Measurements from ENCODE around the gene SLC6A13. TPM values are rescaled to one million over a fixed set of nuclear protein-coding genes. Genes with fewer than 3 reads are reported as not detected.

Gene SLC6A13
- polyA plus RNA-seq, 1 donor from 2014 or later, result 1.4 TPM

DNA sequence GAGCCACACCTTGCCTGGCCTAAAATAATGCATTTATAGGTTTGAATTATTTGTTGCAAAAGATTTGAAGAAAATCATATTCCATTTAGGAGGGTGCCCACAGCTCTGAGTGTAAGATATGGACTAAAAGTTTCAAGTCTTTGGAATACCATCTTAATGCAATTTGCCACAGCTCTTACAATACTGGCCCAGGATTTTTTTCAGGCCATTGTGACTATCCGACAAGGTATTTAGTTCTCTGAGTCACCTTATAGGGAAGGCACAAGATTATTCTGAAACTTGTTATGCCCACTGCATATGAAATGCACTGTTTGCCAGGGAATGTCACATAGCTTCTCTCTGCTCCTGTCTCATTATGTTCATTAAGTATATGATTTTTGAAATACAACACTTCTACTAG lies 29.6 kb upstream of the SLC6A13 start:
- Histone ChIP-seq H2AFZ (ENCODE audit: low read depth, low read length) (no peak overlapping the region), H3K27me3 (ENCODE audit: insufficient read depth, low read depth, low read length) (no peaks in the 10 kb centered on the region), H4K20me1 (ENCODE audit: insufficient read depth) (no peaks in the 10 kb centered on the region), H3K79me2 (replicated peaks; ENCODE audit: insufficient read depth, low read length) (no peaks in the 10 kb centered on the region), H3K36me3 (ENCODE audit: insufficient read depth, low read length) (peaks cover 36% of the 10 kb centered on the region), H3K27ac (ENCODE audit: low read length) (no peak overlapping the region), H3K4me2 (ENCODE audit: low read length) (no peak overlapping the region), H3K9ac (ENCODE audit: low read length) (no peak overlapping the region), H3K4me3 (ENCODE audit: low read length) (no peak overlapping the region), H3K9me3 (ENCODE audit: low read length) (no peaks in the 10 kb centered on the region), H3F3A (ENCODE audit: insufficient read depth, low read length, poor library complexity, severe bottlenecking) (no peaks in the 10 kb centered on the region), H3K9me2 (ENCODE audit: insufficient read depth, low read length) (no peaks in the 10 kb centered on the region)
- TF ChIP-seq EZH2 (IDR thresholded peaks at IDR 0.05; ENCODE audit: borderline replicate concordance, insufficient read depth, low read length, poor library complexity, severe bottlenecking) (no peak), REST (IDR thresholded peaks at IDR 0.05; ENCODE audit: borderline replicate concordance) (no peak), RAD21 (conservative IDR thresholded peaks at IDR 0.05) (no peak), MXI1 (conservative IDR thresholded peaks at IDR 0.05; ENCODE audit: poor library complexity, severe bottlenecking) (no peak)

DNA sequence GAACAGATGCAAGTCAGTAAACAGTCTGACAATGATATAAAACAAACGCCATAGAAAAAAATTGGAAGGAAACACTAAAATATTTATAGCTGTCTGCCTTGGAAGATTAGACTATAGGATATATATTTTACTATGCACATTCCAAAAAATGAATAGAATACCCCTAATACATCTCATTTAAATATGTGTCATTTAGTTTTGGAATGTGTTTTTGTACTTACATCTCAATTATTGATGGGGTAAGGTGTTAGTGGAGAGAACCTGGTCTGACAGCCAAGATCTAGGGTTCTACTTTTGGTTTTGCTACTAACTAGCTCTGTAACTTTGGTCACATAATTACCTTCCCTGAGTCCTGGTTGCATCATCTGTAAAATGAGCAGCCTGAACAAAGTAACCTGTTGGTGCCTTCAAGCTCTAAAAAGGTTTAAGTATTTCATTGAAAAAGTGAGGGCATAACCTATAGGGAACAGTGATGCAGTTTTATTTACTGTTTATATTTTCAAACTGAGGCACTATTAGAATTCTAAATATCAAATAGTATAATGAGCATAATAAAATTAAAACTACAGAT lies 28.6 kb upstream of the SLC6A13 start:
- H3K27me3 ChIP-seq (ENCODE audit: insufficient read depth, low read depth, low read length), result no peaks in the 10 kb centered on the region
- H3K27ac ChIP-seq (ENCODE audit: low read length), result no peak overlapping the region
- H3K9ac ChIP-seq (ENCODE audit: low read length), result no peak overlapping the region
- TF ChIP-seq TAF1 (IDR thresholded peaks at IDR 0.05; ENCODE audit: low read depth), result no peak
- TF ChIP-seq EZH2 (IDR thresholded peaks at IDR 0.05; ENCODE audit: borderline replicate concordance, insufficient read depth, low read length, poor library complexity, severe bottlenecking), result no peak
- TF ChIP-seq POLR2AphosphoS5 (IDR thresholded peaks at IDR 0.05), result no peak
- TF ChIP-seq REST (IDR thresholded peaks at IDR 0.05; ENCODE audit: borderline replicate concordance), result no peak
- H3K4me3 ChIP-seq (ENCODE audit: low read length), result no peak overlapping the region
- no peaks in the 10 kb centered on the region for H3K9me3 ChIP-seq (ENCODE audit: low read length)
- H3K36me3 ChIP-seq (ENCODE audit: insufficient read depth, low read length), result peaks cover 37% of the 10 kb centered on the region
- H3K4me2 ChIP-seq (ENCODE audit: low read length), result no peak overlapping the region
- H3F3A ChIP-seq (ENCODE audit: insufficient read depth, low read length, poor library complexity, severe bottlenecking), result no peaks in the 10 kb centered on the region
- no peaks in the 10 kb centered on the region for H4K20me1 ChIP-seq (ENCODE audit: insufficient read depth)
- H2AFZ ChIP-seq (ENCODE audit: low read depth, low read length), result no peak overlapping the region
- no peaks in the 10 kb centered on the region for H3K79me2 ChIP-seq (replicated peaks; ENCODE audit: insufficient read depth, low read length)
- H3K9me2 ChIP-seq (ENCODE audit: insufficient read depth, low read length), result no peaks in the 10 kb centered on the region

DNA sequence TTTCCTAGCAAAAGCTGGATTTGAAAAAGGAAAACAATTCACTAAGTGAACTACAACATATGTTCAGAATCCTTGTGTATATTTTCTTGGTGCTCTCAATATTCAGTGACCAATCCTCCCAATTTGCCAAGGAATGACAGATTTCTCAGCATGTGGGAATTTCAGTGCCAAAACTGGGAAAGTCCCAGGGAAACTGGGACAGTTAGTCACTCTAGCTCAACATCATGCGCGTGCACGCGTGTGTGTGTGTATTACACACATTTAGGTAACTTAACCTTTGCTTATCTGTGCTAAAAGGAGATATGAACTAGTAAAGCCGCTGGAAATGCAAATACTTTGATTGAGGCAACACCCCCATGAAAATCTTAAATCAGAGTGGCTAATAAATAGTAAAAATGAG lies 26.1 kb upstream of the SLC6A13 start:
- Histone ChIP-seq H3K36me3 (ENCODE audit: insufficient read depth, low read length) (peaks cover 27% of the 10 kb centered on the region), H3K9ac (ENCODE audit: low read length) (no peak overlapping the region)
- TF ChIP-seq REST (IDR thresholded peaks at IDR 0.05; ENCODE audit: borderline replicate concordance) (no peak), MXI1 (conservative IDR thresholded peaks at IDR 0.05; ENCODE audit: poor library complexity, severe bottlenecking) (no peak)

More for the DNA sequence above, 26.1 kb upstream of the SLC6A13 start:
- Histone ChIP-seq H3K9me2 (ENCODE audit: insufficient read depth, low read length) (no peaks in the 10 kb centered on the region), H4K20me1 (ENCODE audit: insufficient read depth) (no peaks in the 10 kb centered on the region), H3F3A (ENCODE audit: insufficient read depth, low read length, poor library complexity, severe bottlenecking) (no peaks in the 10 kb centered on the region), H2AFZ (ENCODE audit: low read depth, low read length) (no peak overlapping the region), H3K79me2 (replicated peaks; ENCODE audit: insufficient read depth, low read length) (no peaks in the 10 kb centered on the region), H3K4me3 (ENCODE audit: low read length) (no peak overlapping the region), H3K27ac (ENCODE audit: low read length) (no peak overlapping the region), H3K9me3 (ENCODE audit: low read length) (no peaks in the 10 kb centered on the region), H3K4me2 (ENCODE audit: low read length) (no peak overlapping the region), H3K27me3 (ENCODE audit: insufficient read depth, low read depth, low read length) (no peaks in the 10 kb centered on the region)

Measured in neural cell (in vitro differentiated cells).